Measurements from ENCODE around the gene SORCS3.

SORCS3 gene

GRCh38 chr10:104880624-104881398 lies 239.7 kb downstream of the SORCS3 start:
- Mint-ChIP-seq H3K4me3 (no peak overlapping the region), H3K4me1 (no peaks in the 10 kb centered on the region), H3K9me3 (peaks cover 3% of the 10 kb centered on the region), H3K36me3 (no peaks in the 10 kb centered on the region), H3K27ac (no peak overlapping the region)
- DNase-seq (ENCODE audit: low spot score in 2 of 2), result no peak
- no peak for ATAC-seq

DNA sequence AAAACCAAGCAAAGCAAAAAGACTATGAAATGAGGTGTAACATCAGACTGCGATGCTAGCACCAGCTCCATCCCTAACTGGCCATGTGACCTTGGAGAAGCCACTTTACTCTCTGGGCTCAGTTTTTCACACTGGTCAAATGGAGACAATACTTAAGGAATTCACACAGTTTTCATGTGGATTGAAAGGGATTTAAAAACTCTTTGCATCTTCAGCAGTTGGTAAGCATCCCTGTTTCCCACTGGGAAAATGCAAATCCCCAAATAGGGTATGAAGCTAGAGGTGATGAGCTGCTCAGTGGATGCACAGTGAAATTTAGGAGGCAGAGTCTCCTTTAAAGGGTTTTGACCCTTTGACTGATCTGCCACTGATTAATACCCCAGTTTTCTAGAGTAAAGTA lies 240.7 kb downstream of the SORCS3 start:
- no peak overlapping the region for H3K4me3 Mint-ChIP-seq
- H3K27ac Mint-ChIP-seq, result no peak overlapping the region
- DNase-seq (ENCODE audit: low spot score in 2 of 2) (no peak), ATAC-seq (no peak)
- H3K9me3 Mint-ChIP-seq, result peaks cover 3% of the 10 kb centered on the region
- H3K36me3 Mint-ChIP-seq, result no peaks in the 10 kb centered on the region
- no peaks in the 10 kb centered on the region for H3K4me1 Mint-ChIP-seq

- ATAC-seq (no peak), DNase-seq (ENCODE audit: low spot score in 2 of 2) (no peak)
- Mint-ChIP-seq H3K4me3 (no peak overlapping the region), H3K27ac (no peak overlapping the region), H3K4me1 (no peaks in the 10 kb centered on the region), H3K36me3 (no peaks in the 10 kb centered on the region), H3K9me3 (peaks cover 18% of the 10 kb centered on the region)
Measured at GRCh38 chr10:104892879-104893617, 252.0 kb downstream of the SORCS3 start.

GRCh38 chr10:104893701-104894100 lies 252.6 kb downstream of the SORCS3 start:
- no peak overlapping the region for H3K27ac Mint-ChIP-seq
- H3K4me1 Mint-ChIP-seq, result no peaks in the 10 kb centered on the region
- no peak overlapping the region for H3K4me3 Mint-ChIP-seq
- no peak for DNase-seq (ENCODE audit: low spot score in 2 of 2)
- peaks cover 14% of the 10 kb centered on the region for H3K9me3 Mint-ChIP-seq
- no peaks in the 10 kb centered on the region for H3K36me3 Mint-ChIP-seq
- ATAC-seq, result no peak

GRCh38 chr10:104894681-104895080 lies 253.6 kb downstream of the SORCS3 start:
- H3K4me1 Mint-ChIP-seq, result no peaks in the 10 kb centered on the region
- H3K36me3 Mint-ChIP-seq, result no peaks in the 10 kb centered on the region
- ATAC-seq (no peak), DNase-seq (ENCODE audit: low spot score in 2 of 2) (no peak)
- no peak overlapping the region for H3K4me3 Mint-ChIP-seq
- peaks cover 10% of the 10 kb centered on the region for H3K9me3 Mint-ChIP-seq
- no peak overlapping the region for H3K27ac Mint-ChIP-seq

- H3K27ac Mint-ChIP-seq, result no peak overlapping the region
- H3K4me3 Mint-ChIP-seq, result no peak overlapping the region
- peaks cover 6% of the 10 kb centered on the region for H3K9me3 Mint-ChIP-seq
- H3K36me3 Mint-ChIP-seq, result no peaks in the 10 kb centered on the region
- no peak for ATAC-seq
- no peaks in the 10 kb centered on the region for H3K4me1 Mint-ChIP-seq
- DNase-seq (ENCODE audit: low spot score in 2 of 2), result no peak
Measured at GRCh38 chr10:104895541-104895940, 254.5 kb downstream of the SORCS3 start.

GRCh38 chr10:104895981-104896380 lies 254.9 kb downstream of the SORCS3 start:
- Mint-ChIP-seq H3K27ac (no peak overlapping the region), H3K4me3 (no peak overlapping the region), H3K4me1 (no peaks in the 10 kb centered on the region), H3K36me3 (no peaks in the 10 kb centered on the region), H3K9me3 (peaks cover 3% of the 10 kb centered on the region)
- ATAC-seq, result no peak
- DNase-seq (ENCODE audit: low spot score in 2 of 2), result no peak

- ATAC-seq (no peak), DNase-seq (ENCODE audit: low spot score in 2 of 2) (no peak)
Measured at GRCh38 chr10:104897696-104898095, 256.6 kb downstream of the SORCS3 start.

GRCh38 chr10:104899779-104900178 lies 258.7 kb downstream of the SORCS3 start:
- no peak for ATAC-seq
- peaks cover 3% of the 10 kb centered on the region for H3K9me3 Mint-ChIP-seq

More at GRCh38 chr10:104897696-104898095, 256.6 kb downstream of the SORCS3 start:
- Mint-ChIP-seq H3K9me3 (peaks cover 2% of the 10 kb centered on the region), H3K4me1 (no peaks in the 10 kb centered on the region), H3K4me3 (no peak overlapping the region), H3K27ac (no peak overlapping the region), H3K36me3 (no peaks in the 10 kb centered on the region)

GRCh38 chr10:104903433-104903832 lies 262.3 kb downstream of the SORCS3 start:
- no peaks in the 10 kb centered on the region for H3K36me3 Mint-ChIP-seq
- peaks cover 3% of the 10 kb centered on the region for H3K9me3 Mint-ChIP-seq
- no peak for ATAC-seq
- H3K4me3 Mint-ChIP-seq, result no peak overlapping the region
- no peak overlapping the region for H3K27ac Mint-ChIP-seq
- no peak for DNase-seq (ENCODE audit: low spot score in 2 of 2)
- H3K4me1 Mint-ChIP-seq, result no peaks in the 10 kb centered on the region

More at GRCh38 chr10:104899779-104900178, 258.7 kb downstream of the SORCS3 start:
- no peaks in the 10 kb centered on the region for H3K36me3 Mint-ChIP-seq
- DNase-seq (ENCODE audit: low spot score in 2 of 2), result no peak
- no peak overlapping the region for H3K27ac Mint-ChIP-seq
- H3K4me1 Mint-ChIP-seq, result no peaks in the 10 kb centered on the region
- H3K4me3 Mint-ChIP-seq, result no peak overlapping the region

- Mint-ChIP-seq H3K36me3 (no peaks in the 10 kb centered on the region), H3K4me3 (no peak overlapping the region), H3K9me3 (peaks cover 3% of the 10 kb centered on the region), H3K27ac (no peak overlapping the region), H3K4me1 (no peaks in the 10 kb centered on the region)
- ATAC-seq (no peak), DNase-seq (ENCODE audit: low spot score in 2 of 2) (no peak)
Measured at GRCh38 chr10:104904753-104905323, 263.7 kb downstream of the SORCS3 start.

GRCh38 chr10:104906112-104906511 lies 265.0 kb downstream of the SORCS3 start:
- H3K4me3 Mint-ChIP-seq, result no peak overlapping the region
- DNase-seq (ENCODE audit: low spot score in 2 of 2) (no peak), ATAC-seq (no peak)
- H3K9me3 Mint-ChIP-seq, result peaks cover 5% of the 10 kb centered on the region
- H3K4me1 Mint-ChIP-seq, result no peaks in the 10 kb centered on the region
- H3K36me3 Mint-ChIP-seq, result no peaks in the 10 kb centered on the region
- no peak overlapping the region for H3K27ac Mint-ChIP-seq

- H3K4me3 Mint-ChIP-seq, result no peak overlapping the region
- no peaks in the 10 kb centered on the region for H3K4me1 Mint-ChIP-seq
- no peaks in the 10 kb centered on the region for H3K36me3 Mint-ChIP-seq
- H3K9me3 Mint-ChIP-seq, result peaks cover 5% of the 10 kb centered on the region
- no peak for ATAC-seq
- DNase-seq (ENCODE audit: low spot score in 2 of 2), result no peak
- H3K27ac Mint-ChIP-seq, result no peak overlapping the region
Measured at GRCh38 chr10:104907521-104907920, 266.4 kb downstream of the SORCS3 start.

- Mint-ChIP-seq H3K4me3 (no peak overlapping the region), H3K9me3 (peaks cover 7% of the 10 kb centered on the region), H3K27ac (no peak overlapping the region), H3K4me1 (no peaks in the 10 kb centered on the region), H3K36me3 (no peaks in the 10 kb centered on the region)
- ATAC-seq (no peak), DNase-seq (ENCODE audit: low spot score in 2 of 2) (no peak)
Measured at GRCh38 chr10:104908581-104908980, 267.5 kb downstream of the SORCS3 start.

- Mint-ChIP-seq H3K4me1 (no peaks in the 10 kb centered on the region), H3K9me3 (peaks cover 9% of the 10 kb centered on the region), H3K36me3 (no peaks in the 10 kb centered on the region), H3K4me3 (no peak overlapping the region), H3K27ac (no peak overlapping the region)
- no peak for DNase-seq (ENCODE audit: low spot score in 2 of 2)
- no peak for ATAC-seq
Measured at GRCh38 chr10:104910712-104911111, 269.6 kb downstream of the SORCS3 start.

GRCh38 chr10:104913390-104913789 lies 272.3 kb downstream of the SORCS3 start:
- no peak for DNase-seq (ENCODE audit: low spot score in 2 of 2)
- no peak for ATAC-seq
- Mint-ChIP-seq H3K4me3 (no peak overlapping the region), H3K9me3 (peaks cover 9% of the 10 kb centered on the region), H3K27ac (no peak overlapping the region), H3K36me3 (no peaks in the 10 kb centered on the region), H3K4me1 (no peaks in the 10 kb centered on the region)

Data from stimulated activated effector memory CD8-positive, alpha-beta T cell treated with anti-CD3 and anti-CD28 coated beads, Interleukin-12 subunit alpha, Interleukin-12 subunit beta, amount 100 ng/mL, for 72 hours (primary cell).